HepG2 (cell line): ENCODE results near the gene CISD3. TPM values are rescaled to one million over a fixed set of nuclear protein-coding genes. Genes with fewer than 3 reads are reported as not detected.

Source experiments
- BCLAF1 ChIP-seq: fragments of 450-650 bp; IDR thresholded peaks from 2 replicates; pipeline ENCODE4 v1.6.1; 2017; ENCODE audit warnings: mild to moderate bottlenecking
- CEBPB ChIP-seq: IDR thresholded peaks from 2 replicates; pipeline ENCODE4 v1.6.1; 2011; ENCODE audit warnings: low read depth, low read length, improper control_type of control experiment, borderline replicate concordance
- CTCF ChIP-seq: sonication (generic); formaldehyde crosslinking; IDR thresholded peaks from 2 replicates; pipeline ENCODE4 v1.5.0; 2020; ENCODE audit warnings: mild to moderate bottlenecking, missing genetic modification reagents, moderate library complexity
- HDAC1 ChIP-seq: sonication (generic); formaldehyde crosslinking; IDR thresholded peaks from 2 replicates; pipeline ENCODE4 v1.5.1; 2020; ENCODE audit warnings: mild to moderate bottlenecking, missing genetic modification reagents
- MLLT10 ChIP-seq: sonication (generic); formaldehyde crosslinking; IDR thresholded peaks from 2 replicates; pipeline ENCODE4 v1.4.0; 2020; ENCODE audit warnings: missing genetic modification reagents
- NFATC3 ChIP-seq: sonication (generic); formaldehyde crosslinking; IDR thresholded peaks from 2 replicates; pipeline ENCODE4 v1.5.1; 2020; ENCODE audit warnings: mild to moderate bottlenecking, missing genetic modification reagents
- PCBP1 ChIP-seq: fragments of 200-400 bp; formaldehyde crosslinking; IDR thresholded peaks from 2 replicates; pipeline ENCODE4 v1.6.1; 2017; ENCODE audit warnings: mild to moderate bottlenecking, low read depth, low read length, borderline replicate concordance
- RAD51 ChIP-seq: fragments of 450-650 bp; IDR thresholded peaks from 2 replicates; pipeline ENCODE4 v1.6.1; 2016; ENCODE audit warnings: borderline replicate concordance
- TCF7L2 ChIP-seq: IDR thresholded peaks from 2 replicates; pipeline ENCODE4 v1.6.1; 2011; ENCODE audit warnings: mild to moderate bottlenecking, low read depth, low read length, moderate library complexity
- TFE3 ChIP-seq: IDR thresholded peaks from 2 replicates; pipeline ENCODE4 v1.6.1; 2016
- ZEB1 ChIP-seq: IDR thresholded peaks from 2 replicates; pipeline ENCODE4 v1.6.1; 2012; ENCODE audit warnings: mild to moderate bottlenecking, low read depth, inconsistent platforms; ENCODE audit not compliant: insufficient replicate concordance
- ZHX1 ChIP-seq: sonication (generic); formaldehyde crosslinking; IDR thresholded peaks from 2 replicates; pipeline ENCODE4 v1.8.1; 2022; ENCODE audit warnings: low read depth, mild to moderate bottlenecking, missing genetic modification reagents
- ZNF207 ChIP-seq: fragments of 450-650 bp; IDR thresholded peaks from 2 replicates; pipeline ENCODE4 v1.6.1; 2016; ENCODE audit warnings: antibody characterized with exemption, borderline replicate concordance
- ZNF333 ChIP-seq: sonication (generic); formaldehyde crosslinking; IDR thresholded peaks from 2 replicates; pipeline ENCODE4 v1.4.0; 2020; ENCODE audit warnings: mild to moderate bottlenecking, missing genetic modification reagents, borderline replicate concordance
- ZNF451 ChIP-seq: sonication (generic); formaldehyde crosslinking; IDR thresholded peaks from 2 replicates; pipeline ENCODE4 v1.5.0; 2020; ENCODE audit warnings: mild to moderate bottlenecking, missing genetic modification reagents
- ZNF589 ChIP-seq: sonication (generic); formaldehyde crosslinking; conservative IDR thresholded peaks from 2 replicates; pipeline ENCODE4 v1.8.0; 2022; ENCODE audit warnings: mild to moderate bottlenecking, moderate library complexity, missing genetic modification reagents
- ZNF614 ChIP-seq: IDR thresholded peaks from 2 replicates; pipeline ENCODE4 v1.6.1; 2018; ENCODE audit warnings: missing biosample characterization, missing genetic modification reagents, inconsistent platforms, borderline replicate concordance
- ZNF737 ChIP-seq: sonication (generic); formaldehyde crosslinking; IDR thresholded peaks from 2 replicates; pipeline ENCODE4 v1.5.0; 2020; ENCODE audit warnings: missing genetic modification reagents, mild to moderate bottlenecking, borderline replicate concordance
- ZNF749 ChIP-seq: sonication (generic); formaldehyde crosslinking; IDR thresholded peaks from 2 replicates; pipeline ENCODE4 v1.8.0; 2022; ENCODE audit warnings: mild to moderate bottlenecking, missing genetic modification reagents, moderate library complexity, borderline replicate concordance
- polyA plus RNA-seq, 8 experiments: library from polyadenylated mRNA; depleted of rRNA in 3 of 8; stranded (reverse) in 7 of 8; unstranded in 1 of 8; fragments of >200 nt; fragmentation: Illumina TruSeq in 4 of 8; extraction: Trizol in 4 of 8; gene quantifications; 2 replicates each; pipeline versions ENCODE4 v1.2.1 to v1.2.3, GENCODE V29; 2011 to 2016; ENCODE audit warnings: low read depth in 4 of 8, missing spikeins in 1 of 8, mixed read lengths in 1 of 8; ENCODE audit not compliant: insufficient read depth in 1 of 8
- total RNA-seq, 5 experiments: library from RNA; depleted of rRNA; stranded (reverse); fragments of >200 nt; fragmentation: Illumina TruSeq; extraction: Trizol; gene quantifications; 2 replicates each; pipeline ENCODE4 v1.2.3, GENCODE V29; 2016; ENCODE audit warnings: low read depth in 1 of 5

CISD3 gene
- total and polyA plus RNA-seq, 2 of the 13 experiments (the other 11 are each of a cell fraction or from before 2014, with no cell fraction given), result 30.0 to 34.1 TPM

GRCh38 chr17:38747463-38748148 is 17.5 kb downstream of the CISD3 start (continued):
- TF ChIP-seq ZNF737 (CRISPR knock-in tag) (no peak), MLLT10 (CRISPR knock-in tag) (no peak), ZNF333 (CRISPR knock-in tag) (no peak), ZNF451 (no peak), ZNF614 (CRISPR knock-in tag) (no peak), ZEB1 (no peak), PCBP1 (peak; percentile 97), ZNF589 (CRISPR knock-in tag) (no peak), NFATC3 (no peak), RAD51 (no peak), CTCF (peak; percentile 70), HDAC1 (CRISPR knock-in tag) (peak; percentile 68; the same call in 1 of the 2 replicates), TCF7L2 (no peak), ZNF207 (no peak), CEBPB (no peak), BCLAF1 (no peak), ZHX1 (CRISPR knock-in tag) (0 out of 2 replicates have a peak, but pooled peaks have one; percentile 6), TFE3 (CRISPR knock-in tag) (no peak), ZNF749 (no peak)
